Sigmoid colon (tissue), 7 donors: Measurements from ENCODE around the gene CPEB3. TPM values are rescaled to one million over a fixed set of nuclear protein-coding genes. Genes with fewer than 3 reads are reported as not detected.

Experiments used
- DNase-seq: peaks from one replicate; pipeline ENCODE4 v3.0.0-alpha.2; 2019
- H3K27ac ChIP-seq, 4 donors: fragments of 200-600 bp; sonication (generic); one replicate each; pipeline ENCODE4 v1.5.1; 2016 to 2019; ENCODE audit warnings: mild to moderate bottlenecking in 1 of 4
- H3K27me3 ChIP-seq, 3 donors: fragments of 200-600 bp; sonication (generic); one replicate each; pipeline ENCODE4 v1.5.1; 2019; ENCODE audit warnings: mild to moderate bottlenecking in 1 of 3
- H3K36me3 ChIP-seq, 4 donors: fragments of 200-600 bp; sonication (generic); one replicate each; pipeline ENCODE4 v1.5.1; 2016 to 2019
- H3K4me1 ChIP-seq, 4 donors: fragments of 200-600 bp; sonication (generic); one replicate each; pipeline ENCODE4 v1.5.1; 2017 to 2019
- H3K4me3 ChIP-seq, 4 donors: fragments of 200-600 bp; sonication (generic); one replicate each; pipeline ENCODE4 v1.5.1; 2017 to 2019; ENCODE audit warnings: mild to moderate bottlenecking in 2 of 4, moderate library complexity in 1 of 4
- H3K9me3 ChIP-seq, 4 donors: fragments of 200-600 bp in 3 of 4; sonication (generic) in 3 of 4; one replicate each; pipeline versions ENCODE4 v1.5.1 to v1.6.1; 2013 to 2019
- EP300 ChIP-seq, 4 donors: sonication (generic); formaldehyde crosslinking; IDR thresholded peaks; one replicate each; pipeline ENCODE4 v1.6.1; 2017; ENCODE audit warnings: antibody characterized with exemption in 4 of 4
- POLR2A ChIP-seq, 2 donors: fragments of 450-650 bp; IDR thresholded peaks; one replicate each; pipeline ENCODE4 v1.6.1; 2016; ENCODE audit warnings: antibody characterized with exemption in 2 of 2, mild to moderate bottlenecking in 2 of 2, moderate library complexity in 2 of 2
- POLR2AphosphoS5 ChIP-seq, 4 donors: sonication (generic); formaldehyde crosslinking; IDR thresholded peaks; one replicate each; pipeline ENCODE4 v1.6.1; 2017; ENCODE audit warnings: antibody characterized with exemption in 4 of 4
- WGBS, 2 donors: extraction: QIAGEN DNeasy Blood & Tissue Kit; methylation state at CpG; one replicate each; pipeline ENCODE4 v1.1.7; 2013; 5-methylcytosine and 5-hydroxymethylcytosine counted together
- intact Hi-C: fragments of 100-400 bp; cut with DNase I; formaldehyde crosslinking; loops from one replicate; pipeline ENCODE4 v1.15.1; 2023
- polyA plus RNA-seq, 3 donors: library from polyadenylated mRNA; stranded (reverse); fragments of 200-250 nt; gene quantifications; one replicate each; pipeline ENCODE4 v1.2.3, GENCODE V29; 2013
- total RNA-seq, 4 donors: library from RNA; depleted of rRNA; stranded (reverse); fragments of >200 nt; gene quantifications; one replicate each; pipeline ENCODE4 v1.1.0, GENCODE V29; 2016
- TF ChIP-seq, protein P1 (sequence below), 4 experiments: fragments of 450-650 bp in 3 of 4; fragments of 200-600 bp in 1 of 4; IDR thresholded peaks; one replicate each; pipeline ENCODE4 v1.5.1; 2016 to 2019; ENCODE audit warnings: antibody characterized with exemption in 4 of 4, mild to moderate bottlenecking in 3 of 4, moderate library complexity in 2 of 4
- donor health status: healthy with polysubstance abuse.
- donor health status: Bipolar disorder and iron deficiency.
- donor health status: healthy.

Gene CPEB3
- total and polyA plus RNA-seq, 7 donors, result 1.6 to 7.7 (median 6.6) TPM

DNA sequence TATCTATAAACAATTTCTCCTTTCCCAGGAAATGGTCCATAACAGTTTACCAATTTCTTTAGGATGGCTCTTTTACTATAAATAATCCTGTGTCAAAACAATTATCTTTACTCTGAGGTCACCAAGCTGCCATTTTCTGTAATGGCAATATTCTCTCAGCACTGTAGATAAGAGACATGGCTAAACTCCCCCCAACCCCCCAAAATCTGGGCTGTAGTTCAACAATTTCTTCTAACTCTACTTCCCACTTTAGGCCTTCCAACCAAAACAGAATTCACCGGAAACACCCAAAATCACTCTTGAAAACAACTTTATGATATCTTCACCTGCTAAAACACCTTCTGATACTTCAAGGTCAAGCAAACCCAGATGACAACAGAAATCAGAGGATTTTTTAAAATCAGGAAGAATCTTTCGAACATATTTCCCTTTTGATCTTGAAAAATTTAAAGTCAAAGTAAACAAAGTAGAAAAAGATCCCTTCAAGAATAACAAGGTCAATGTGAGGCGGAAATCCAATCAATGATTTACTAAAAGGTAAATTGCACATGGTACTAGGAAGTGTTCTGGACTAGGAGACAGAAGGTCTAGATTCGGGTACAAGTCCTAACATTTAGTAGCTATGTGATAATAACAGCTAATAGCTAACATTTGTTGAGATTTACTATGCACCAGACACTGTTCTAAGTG is 176.8 kb downstream of the CPEB3 start:
- WGBS, 2 donors, result 27 to 72% methylated on average over 4 of the region's 4 CpGs
- DNase-seq, result no peak
- intact Hi-C loops, result no loop called here
- no peak for TF ChIP-seq EP300 (IDR thresholded peaks at IDR 0.05)
- TF ChIP-seq POLR2AphosphoS5 (IDR thresholded peaks at IDR 0.05), result no peak
- TF ChIP-seq, protein P1, sequence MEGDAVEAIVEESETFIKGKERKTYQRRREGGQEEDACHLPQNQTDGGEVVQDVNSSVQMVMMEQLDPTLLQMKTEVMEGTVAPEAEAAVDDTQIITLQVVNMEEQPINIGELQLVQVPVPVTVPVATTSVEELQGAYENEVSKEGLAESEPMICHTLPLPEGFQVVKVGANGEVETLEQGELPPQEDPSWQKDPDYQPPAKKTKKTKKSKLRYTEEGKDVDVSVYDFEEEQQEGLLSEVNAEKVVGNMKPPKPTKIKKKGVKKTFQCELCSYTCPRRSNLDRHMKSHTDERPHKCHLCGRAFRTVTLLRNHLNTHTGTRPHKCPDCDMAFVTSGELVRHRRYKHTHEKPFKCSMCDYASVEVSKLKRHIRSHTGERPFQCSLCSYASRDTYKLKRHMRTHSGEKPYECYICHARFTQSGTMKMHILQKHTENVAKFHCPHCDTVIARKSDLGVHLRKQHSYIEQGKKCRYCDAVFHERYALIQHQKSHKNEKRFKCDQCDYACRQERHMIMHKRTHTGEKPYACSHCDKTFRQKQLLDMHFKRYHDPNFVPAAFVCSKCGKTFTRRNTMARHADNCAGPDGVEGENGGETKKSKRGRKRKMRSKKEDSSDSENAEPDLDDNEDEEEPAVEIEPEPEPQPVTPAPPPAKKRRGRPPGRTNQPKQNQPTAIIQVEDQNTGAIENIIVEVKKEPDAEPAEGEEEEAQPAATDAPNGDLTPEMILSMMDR (IDR thresholded peaks at IDR 0.05), result no peak
- TF ChIP-seq POLR2A (IDR thresholded peaks at IDR 0.05), result no peak
- H3K27me3 ChIP-seq, result no peaks in the 10 kb centered on the region
- H3K36me3 ChIP-seq, result peaks cover 0 to 10% (median 0%) of the 10 kb centered on the region in 4 donors
- no peak overlapping the region for H3K4me3 ChIP-seq
- H3K9me3 ChIP-seq, result no peaks in the 10 kb centered on the region
- peaks cover 0 to 12% (median 3%) of the 10 kb centered on the region in 4 donors for H3K4me1 ChIP-seq
- H3K27ac ChIP-seq, result no peak overlapping the region

DNA sequence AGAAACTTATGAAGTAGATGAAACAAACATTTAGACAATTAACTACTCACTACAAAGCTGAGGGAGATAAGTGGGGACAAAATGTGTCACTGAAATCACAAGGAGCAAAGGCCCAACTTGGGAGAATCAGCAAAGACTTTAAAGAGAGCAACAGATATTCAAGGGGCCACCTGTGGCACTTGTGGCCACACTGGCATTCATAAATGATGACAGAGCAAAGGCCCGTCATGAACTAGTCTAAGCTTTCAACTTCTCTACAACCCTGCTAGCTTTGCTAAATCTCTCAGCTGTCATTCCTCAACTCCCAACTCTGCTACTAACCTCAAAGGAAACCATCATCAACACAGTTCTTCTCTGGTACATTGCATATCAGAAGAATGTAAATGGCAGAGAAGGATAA is 178.4 kb downstream of the CPEB3 start:
- H3K4me3 ChIP-seq, result no peak overlapping the region
- no peaks in the 10 kb centered on the region for H3K9me3 ChIP-seq
- no peak overlapping the region for H3K27ac ChIP-seq
- H3K27me3 ChIP-seq, result no peaks in the 10 kb centered on the region
- TF ChIP-seq POLR2AphosphoS5 (IDR thresholded peaks at IDR 0.05), result no peak
- TF ChIP-seq, protein P1 (IDR thresholded peaks at IDR 0.05), result no peak
- TF ChIP-seq EP300 (IDR thresholded peaks at IDR 0.05), result no peak
- no peak for TF ChIP-seq POLR2A (IDR thresholded peaks at IDR 0.05)
- 83 to 88% methylated on average over 1 of the region's 1 CpG for WGBS, 2 donors
- intact Hi-C loops, result no loop called here
- H3K4me1 ChIP-seq, result peaks cover 0 to 12% (median 3%) of the 10 kb centered on the region in 4 donors
- no peak for DNase-seq
- H3K36me3 ChIP-seq, result peaks cover 0 to 10% (median 0%) of the 10 kb centered on the region in 4 donors

DNA sequence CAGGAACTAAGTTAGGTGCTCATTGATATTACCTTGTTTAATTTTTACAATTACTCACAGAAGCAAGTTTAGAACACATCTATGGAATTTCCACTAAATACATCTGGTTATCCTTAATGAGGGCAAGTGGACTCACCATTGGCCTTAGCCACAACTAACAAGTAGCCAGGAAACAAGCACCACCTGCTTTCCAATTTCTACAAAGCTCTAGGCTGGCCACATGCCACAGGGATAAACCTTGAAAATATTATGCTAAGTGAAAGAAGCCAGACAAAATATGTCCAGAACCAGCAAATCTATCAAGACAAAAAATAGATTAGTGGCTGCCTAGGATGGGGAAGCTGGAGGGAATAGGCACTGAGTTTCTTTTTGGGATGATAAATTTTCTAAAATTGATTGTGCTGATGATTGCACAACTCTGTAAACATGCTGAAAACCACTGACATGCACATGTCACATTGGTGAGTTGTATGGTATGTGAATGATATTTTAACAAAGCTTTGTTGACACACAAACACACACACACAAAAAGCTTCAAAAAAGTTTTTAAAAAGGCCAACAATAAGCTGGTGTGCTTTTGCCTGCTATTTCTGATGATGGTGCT is 179.4 kb downstream of the CPEB3 start:
- TF ChIP-seq EP300 (IDR thresholded peaks at IDR 0.05) (no peak), POLR2AphosphoS5 (IDR thresholded peaks at IDR 0.05) (no peak), POLR2A (IDR thresholded peaks at IDR 0.05) (no peak)
- TF ChIP-seq, protein P1 (IDR thresholded peaks at IDR 0.05), result no peak
- intact Hi-C loops, result no loop called here
- Histone ChIP-seq H3K9me3 (no peaks in the 10 kb centered on the region), H3K4me3 (no peak overlapping the region), H3K27me3 (no peaks in the 10 kb centered on the region), H3K27ac (no peak overlapping the region), H3K4me1 (peaks cover 0 to 12% (median 3%) of the 10 kb centered on the region in 4 donors), H3K36me3 (peaks cover 0 to 10% (median 0%) of the 10 kb centered on the region in 4 donors)
- DNase-seq, result no peak

DNA sequence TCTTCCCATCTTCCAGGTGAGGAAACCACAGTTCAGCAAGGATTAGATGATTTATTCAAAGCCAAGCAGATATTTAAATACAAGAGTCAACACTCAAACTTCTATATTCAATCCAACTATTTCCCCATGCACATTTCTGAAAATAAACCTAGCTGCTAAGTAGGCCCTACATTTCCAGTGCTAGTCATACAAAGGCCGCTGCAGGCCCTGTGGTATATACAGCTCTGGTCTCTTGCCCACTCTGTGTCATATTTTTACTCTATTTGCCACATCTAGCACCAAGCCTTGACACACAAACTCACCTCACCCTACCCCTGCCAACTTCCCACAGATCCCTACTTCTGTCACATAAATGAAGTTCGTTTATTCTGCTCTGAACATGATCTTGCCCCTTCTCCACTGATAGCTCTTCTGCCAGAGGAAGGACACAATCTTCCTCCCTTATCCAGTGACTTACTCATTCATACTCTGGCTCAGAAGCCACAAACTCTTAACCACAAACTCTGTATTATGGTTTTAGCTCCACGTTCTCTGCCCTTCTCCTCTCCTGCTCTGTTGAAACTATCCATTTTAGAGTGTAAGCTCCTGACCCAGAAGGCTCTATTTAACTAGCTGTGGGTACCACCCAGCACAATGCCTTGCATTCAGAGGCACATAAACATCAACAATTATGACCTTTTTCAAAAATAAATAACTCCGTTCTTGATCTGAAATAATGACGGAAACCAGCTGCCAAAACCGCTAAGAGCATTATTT is 180.7 kb downstream of the CPEB3 start:
- no peak for DNase-seq
- H3K4me1 ChIP-seq, result peaks cover 0 to 12% (median 3%) of the 10 kb centered on the region in 4 donors
- WGBS, 2 donors, result 82 to 88% methylated on average over 6 of the region's 6 CpGs
- H3K27me3 ChIP-seq, result no peaks in the 10 kb centered on the region
- TF ChIP-seq POLR2A (IDR thresholded peaks at IDR 0.05), result no peak
- no peak for TF ChIP-seq POLR2AphosphoS5 (IDR thresholded peaks at IDR 0.05)
- TF ChIP-seq, protein P1 (IDR thresholded peaks at IDR 0.05), result no peak
- no peak for TF ChIP-seq EP300 (IDR thresholded peaks at IDR 0.05)
- no peak overlapping the region for H3K4me3 ChIP-seq
- intact Hi-C loops, result no loop called here
- H3K27ac ChIP-seq, result no peak overlapping the region
- H3K36me3 ChIP-seq, result peaks cover 0 to 10% (median 0%) of the 10 kb centered on the region in 4 donors
- H3K9me3 ChIP-seq, result no peaks in the 10 kb centered on the region
